Measurements from ENCODE around the gene KIF13A. TPM values are rescaled to one million over a fixed set of nuclear protein-coding genes. Genes with fewer than 3 reads are reported as not detected.

Gene KIF13A
- total RNA-seq, 4 donors from 2014 or later: 36.3 to 47.5 (median 38.1) TPM

DNA sequence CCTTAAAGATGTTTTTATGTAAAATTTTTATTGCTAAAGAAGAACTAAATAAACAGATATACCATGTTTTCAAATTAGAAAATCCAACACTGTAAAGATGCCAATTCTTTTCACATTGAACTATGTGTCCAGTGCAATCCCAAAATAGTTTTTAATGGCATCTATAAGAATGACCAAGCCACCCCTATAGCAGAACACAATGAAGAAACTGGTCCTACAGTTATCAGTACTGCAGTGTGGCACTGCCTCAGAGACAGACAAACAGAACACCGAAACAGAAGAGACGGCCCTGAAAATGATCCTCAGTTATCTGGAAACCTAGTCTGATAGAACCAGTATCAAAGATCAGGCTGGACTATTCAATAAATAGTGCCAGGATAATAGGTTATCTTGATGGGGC, 41.9 kb downstream of the KIF13A start:
- DNase-seq: no peak
- intact Hi-C loops (cut with DNase I; ENCODE audit: low total_unique reads): no loop called here
- Histone ChIP-seq H3K27me3 (no peaks in the 10 kb centered on the region), H3K4me3 (no peak overlapping the region), H3K9me3 (no peaks in the 10 kb centered on the region), H3K27ac (peak overlapping the region in 1 of 4 donors; percentile 34), H3K4me1 (peaks cover 0 to 28% (median 6%) of the 10 kb centered on the region in 4 donors), H3K36me3 (no peaks in the 10 kb centered on the region)
- in situ Hi-C loops (cut with MboI; ENCODE audit: low pct_ligation_motif_present in 1 of 4, low pct_unique_long_range_greater_than_20kb in 1 of 4, low sequenced_read_pairs in 3 of 4): no loop called here
- TF ChIP-seq, protein P1, sequence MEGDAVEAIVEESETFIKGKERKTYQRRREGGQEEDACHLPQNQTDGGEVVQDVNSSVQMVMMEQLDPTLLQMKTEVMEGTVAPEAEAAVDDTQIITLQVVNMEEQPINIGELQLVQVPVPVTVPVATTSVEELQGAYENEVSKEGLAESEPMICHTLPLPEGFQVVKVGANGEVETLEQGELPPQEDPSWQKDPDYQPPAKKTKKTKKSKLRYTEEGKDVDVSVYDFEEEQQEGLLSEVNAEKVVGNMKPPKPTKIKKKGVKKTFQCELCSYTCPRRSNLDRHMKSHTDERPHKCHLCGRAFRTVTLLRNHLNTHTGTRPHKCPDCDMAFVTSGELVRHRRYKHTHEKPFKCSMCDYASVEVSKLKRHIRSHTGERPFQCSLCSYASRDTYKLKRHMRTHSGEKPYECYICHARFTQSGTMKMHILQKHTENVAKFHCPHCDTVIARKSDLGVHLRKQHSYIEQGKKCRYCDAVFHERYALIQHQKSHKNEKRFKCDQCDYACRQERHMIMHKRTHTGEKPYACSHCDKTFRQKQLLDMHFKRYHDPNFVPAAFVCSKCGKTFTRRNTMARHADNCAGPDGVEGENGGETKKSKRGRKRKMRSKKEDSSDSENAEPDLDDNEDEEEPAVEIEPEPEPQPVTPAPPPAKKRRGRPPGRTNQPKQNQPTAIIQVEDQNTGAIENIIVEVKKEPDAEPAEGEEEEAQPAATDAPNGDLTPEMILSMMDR (IDR thresholded peaks at IDR 0.05): no peak
- TF ChIP-seq POLR2AphosphoS5 (IDR thresholded peaks at IDR 0.05) (no peak), EP300 (IDR thresholded peaks at IDR 0.05; ENCODE audit: low read depth) (no peak), POLR2A (IDR thresholded peaks at IDR 0.05) (no peak)
- WGBS, 2 donors (ENCODE audit: low coverage in 1 of 2): 84 to 92% methylated on average over 2 of the region's 2 CpGs

DNA sequence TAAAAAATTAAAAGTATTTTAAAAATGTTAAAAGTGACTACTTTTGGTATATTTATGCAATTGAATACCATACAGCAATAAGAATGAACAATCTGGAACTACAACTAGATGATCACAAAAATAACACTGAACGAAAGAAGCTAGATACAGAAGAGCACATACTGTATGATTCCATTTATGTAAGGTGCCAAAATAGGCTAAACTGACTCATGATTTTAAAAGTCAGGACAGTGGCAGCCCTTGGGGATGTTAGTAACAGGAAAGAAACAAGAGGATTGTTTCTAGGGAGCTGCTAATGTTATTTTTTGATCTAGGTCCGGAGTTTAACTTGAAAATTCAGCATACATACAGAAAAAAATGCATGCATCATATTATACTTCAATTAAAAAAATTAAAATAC, 42.3 kb downstream of the KIF13A start:
- in situ Hi-C loops (cut with MboI; ENCODE audit: low pct_ligation_motif_present in 1 of 4, low pct_unique_long_range_greater_than_20kb in 1 of 4, low sequenced_read_pairs in 3 of 4) (no loop called here), intact Hi-C loops (cut with DNase I; ENCODE audit: low total_unique reads) (no loop called here)
- no peaks in the 10 kb centered on the region for H3K36me3 ChIP-seq
- no peaks in the 10 kb centered on the region for H3K27me3 ChIP-seq
- H3K27ac ChIP-seq: peak overlapping the region in 2 of 4 donors; percentile 14 to 34
- H3K9me3 ChIP-seq: no peaks in the 10 kb centered on the region
- no peak for TF ChIP-seq POLR2AphosphoS5 (IDR thresholded peaks at IDR 0.05)
- TF ChIP-seq, protein P1 (IDR thresholded peaks at IDR 0.05): no peak
- no peak for TF ChIP-seq POLR2A (IDR thresholded peaks at IDR 0.05)
- no peak for TF ChIP-seq EP300 (IDR thresholded peaks at IDR 0.05; ENCODE audit: low read depth)
- H3K4me3 ChIP-seq: no peak overlapping the region
- WGBS, 2 donors (ENCODE audit: low coverage in 1 of 2): 79% methylated on average over 2 of the region's 2 CpGs
- DNase-seq: no peak
- H3K4me1 ChIP-seq: peaks cover 0 to 23% (median 3%) of the 10 kb centered on the region in 4 donors

DNA sequence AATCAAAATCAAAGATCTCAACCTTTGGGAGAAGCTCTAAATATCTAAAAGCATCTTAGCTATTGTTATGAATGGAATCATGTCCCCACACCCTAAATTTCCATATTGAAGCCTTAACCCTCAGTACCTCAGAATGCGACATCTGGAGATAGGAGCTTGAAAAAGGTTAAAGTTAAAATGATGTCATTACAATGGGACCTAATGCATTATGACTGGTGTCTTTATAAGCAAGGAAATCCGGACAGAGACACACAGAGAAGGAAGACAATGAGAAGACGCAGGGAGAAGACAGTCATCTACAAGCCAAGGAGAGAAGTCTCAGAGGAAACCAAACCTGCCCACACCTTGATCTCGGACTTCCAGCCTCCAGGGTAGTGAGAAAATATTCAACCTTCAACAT, 46.1 kb downstream of the KIF13A start:
- H3K36me3 ChIP-seq: no peaks in the 10 kb centered on the region
- in situ Hi-C loops (cut with MboI; ENCODE audit: low pct_ligation_motif_present in 1 of 4, low pct_unique_long_range_greater_than_20kb in 1 of 4, low sequenced_read_pairs in 3 of 4) (no loop called here), intact Hi-C loops (cut with DNase I; ENCODE audit: low total_unique reads) (no loop called here)
- no peaks in the 10 kb centered on the region for H3K9me3 ChIP-seq
- no peak overlapping the region for H3K4me3 ChIP-seq
- no peak overlapping the region for H3K27ac ChIP-seq
- peaks cover 0 to 12% (median 6%) of the 10 kb centered on the region in 4 donors for H3K4me1 ChIP-seq
- 91% methylated on average over 4 of the region's 4 CpGs for WGBS, 2 donors (ENCODE audit: low coverage in 1 of 2)
- no peaks in the 10 kb centered on the region for H3K27me3 ChIP-seq
- TF ChIP-seq, protein P1 (IDR thresholded peaks at IDR 0.05): no peak
- TF ChIP-seq POLR2A (IDR thresholded peaks at IDR 0.05) (no peak), EP300 (IDR thresholded peaks at IDR 0.05; ENCODE audit: low read depth) (no peak), POLR2AphosphoS5 (IDR thresholded peaks at IDR 0.05) (no peak)
- DNase-seq: no peak

DNA sequence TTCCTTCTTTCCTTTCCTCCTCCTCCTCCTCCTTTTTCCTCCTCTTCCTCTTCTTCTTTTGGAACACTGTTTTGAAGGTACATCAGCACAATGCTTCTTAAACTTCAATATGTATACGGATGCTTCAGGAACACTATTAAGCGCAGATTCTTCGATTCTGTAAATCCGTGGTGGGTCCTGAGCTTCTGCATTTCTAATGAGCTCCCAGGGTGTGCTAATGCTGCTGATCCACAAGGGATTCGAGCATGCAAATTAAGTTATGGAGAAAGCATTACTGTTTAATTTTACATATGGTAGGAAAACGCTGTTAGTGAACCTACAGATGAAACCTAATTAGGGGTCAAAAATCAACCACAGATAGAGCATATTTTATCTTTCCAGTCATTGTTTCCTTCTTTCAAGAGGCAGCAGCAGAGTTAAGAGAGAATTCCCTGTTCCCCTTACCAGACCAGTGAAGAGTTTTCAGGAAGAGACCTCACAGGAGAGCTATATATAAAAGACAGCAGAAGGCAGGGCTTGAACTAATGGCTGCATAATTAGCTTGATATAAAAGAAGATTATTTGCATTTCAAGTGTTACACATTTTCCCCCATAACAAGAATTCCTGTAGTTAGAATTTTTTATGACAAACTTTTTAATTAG, 47.2 kb downstream of the KIF13A start:
- Histone ChIP-seq H3K4me3 (no peak overlapping the region), H3K4me1 (peaks cover 1 to 19% (median 7%) of the 10 kb centered on the region in 4 donors), H3K36me3 (no peaks in the 10 kb centered on the region), H3K9me3 (no peaks in the 10 kb centered on the region), H3K27me3 (no peaks in the 10 kb centered on the region), H3K27ac (no peak overlapping the region)
- WGBS, 2 donors (ENCODE audit: low coverage in 1 of 2): 88 to 100% methylated on average over 1 to 6 of the region's 6 CpGs
- no peak for DNase-seq
- TF ChIP-seq, protein P1 (IDR thresholded peaks at IDR 0.05): no peak
- no peak for TF ChIP-seq POLR2AphosphoS5 (IDR thresholded peaks at IDR 0.05)
- in situ Hi-C loops (cut with MboI; ENCODE audit: low pct_ligation_motif_present in 1 of 4, low pct_unique_long_range_greater_than_20kb in 1 of 4, low sequenced_read_pairs in 3 of 4): no loop called here
- intact Hi-C loops (cut with DNase I; ENCODE audit: low total_unique reads): no loop called here
